Effector memory CD4-positive, alpha-beta T cell (primary cell): ENCODE measurements around the gene STIL.

ENCODE experiments used
- DNase-seq, 3 donors: peaks; one replicate each; pipeline ENCODE4 v3.0.0-alpha.2; 2020
- H3K27ac ChIP-seq: 2 replicates; pipeline ENCODE4 v1.7.0; 2013; ENCODE audit warnings: mild to moderate bottlenecking, low read length, moderate library complexity; ENCODE audit not compliant: insufficient read depth, poor library complexity, severe bottlenecking
- H3K27me3 ChIP-seq: replicated peaks from 2 replicates; pipeline ENCODE4 v1.7.0; 2013; ENCODE audit warnings: mild to moderate bottlenecking, low read length; ENCODE audit not compliant: insufficient read depth, control insufficient read depth, poor library complexity, severe bottlenecking
- H3K36me3 ChIP-seq: 2 replicates; pipeline ENCODE4 v1.7.0; 2013; ENCODE audit warnings: mild to moderate bottlenecking, low read length, moderate library complexity; ENCODE audit not compliant: control insufficient read depth, insufficient read depth
- H3K4me1 ChIP-seq: 2 replicates; pipeline ENCODE4 v1.7.0; 2013; ENCODE audit warnings: low read length, mild to moderate bottlenecking; ENCODE audit not compliant: control insufficient read depth, insufficient read depth, poor library complexity, severe bottlenecking
- H3K4me3 ChIP-seq: 2 replicates; pipeline ENCODE4 v1.7.0; 2013; ENCODE audit warnings: low read length, low read depth, mild to moderate bottlenecking; ENCODE audit not compliant: insufficient read depth, poor library complexity, severe bottlenecking
- H3K9me3 ChIP-seq: 2 replicates; pipeline ENCODE4 v1.7.0; 2013; ENCODE audit warnings: mild to moderate bottlenecking, low read length, moderate library complexity; ENCODE audit not compliant: control insufficient read depth

The STIL gene

GRCh38 chr1:47243910-47244309 is 70.0 kb downstream of the STIL start:
- Histone ChIP-seq H3K27ac (no peak overlapping the region), H3K36me3 (no peaks in the 10 kb centered on the region), H3K4me1 (peaks cover 8% of the 10 kb centered on the region), H3K9me3 (no peaks in the 10 kb centered on the region), H3K4me3 (no peak overlapping the region), H3K27me3 (no peaks in the 10 kb centered on the region)
- no peak for DNase-seq

DNA sequence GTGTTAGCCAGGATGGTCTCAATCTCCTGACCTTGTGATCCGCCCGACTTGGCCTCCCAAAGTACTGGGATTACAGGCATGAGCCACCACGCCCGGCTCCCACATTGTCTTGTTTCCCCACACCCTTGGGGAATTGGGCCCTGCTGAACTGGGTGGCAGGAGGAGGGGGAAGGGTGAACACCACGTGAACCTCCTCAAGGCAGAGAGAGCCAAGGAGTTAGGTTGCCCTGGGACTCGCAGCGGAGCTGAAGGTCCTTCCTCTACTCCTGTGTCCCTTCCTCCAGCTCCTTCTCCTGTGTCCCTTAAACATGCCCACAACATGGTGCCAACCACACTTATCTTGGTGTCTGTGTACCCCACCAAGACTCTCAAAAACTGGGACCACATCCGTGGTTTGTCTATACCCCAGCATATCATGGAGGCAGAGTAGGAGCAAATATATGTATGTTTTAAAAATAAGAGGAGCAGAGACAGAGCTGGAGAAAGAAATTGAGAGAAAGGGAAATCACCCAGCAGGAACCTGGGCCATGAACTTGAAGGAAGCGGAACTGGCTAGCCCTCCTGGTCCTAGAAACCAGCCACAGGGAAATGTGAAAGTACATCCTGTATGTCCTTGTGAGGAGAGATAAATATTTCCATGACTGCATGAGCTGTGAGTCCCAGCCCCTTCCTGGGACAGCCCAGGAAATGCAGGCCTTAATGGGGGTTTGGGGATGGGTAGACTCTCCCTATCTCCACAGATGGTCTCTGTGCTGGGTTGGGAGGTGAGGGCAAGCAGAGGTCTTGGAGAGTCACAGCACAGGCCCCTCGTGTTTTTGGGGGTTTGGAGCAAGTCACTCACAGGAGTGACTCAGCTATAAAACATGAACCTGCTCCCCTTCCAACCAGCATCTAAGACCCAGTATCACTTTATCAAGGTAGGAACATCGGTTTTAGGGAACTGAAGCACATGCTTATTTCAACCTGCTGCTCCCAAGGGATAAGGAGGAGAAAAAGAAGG is 72.5 kb downstream of the STIL start:
- Histone ChIP-seq H3K4me3 (no peak overlapping the region), H3K36me3 (no peaks in the 10 kb centered on the region), H3K27ac (no peak overlapping the region), H3K27me3 (no peaks in the 10 kb centered on the region), H3K9me3 (no peaks in the 10 kb centered on the region), H3K4me1 (peaks cover 9% of the 10 kb centered on the region)
- DNase-seq, result no peak

GRCh38 chr1:47238935-47239592 is 74.9 kb downstream of the STIL start:
- DNase-seq, result no peak
- Histone ChIP-seq H3K27me3 (peaks cover 3% of the 10 kb centered on the region), H3K27ac (no peak overlapping the region), H3K4me1 (peaks cover 9% of the 10 kb centered on the region), H3K36me3 (no peaks in the 10 kb centered on the region), H3K9me3 (no peaks in the 10 kb centered on the region), H3K4me3 (no peak overlapping the region)

- H3K27me3 ChIP-seq, result peaks cover 22% of the 10 kb centered on the region
- no peak overlapping the region for H3K27ac ChIP-seq
- no peaks in the 10 kb centered on the region for H3K36me3 ChIP-seq
- peaks cover 20% of the 10 kb centered on the region for H3K4me1 ChIP-seq
- no peak for DNase-seq
- no peaks in the 10 kb centered on the region for H3K9me3 ChIP-seq
- H3K4me3 ChIP-seq, result no peak overlapping the region
These were observed 78.1 kb downstream of the STIL start for GRCh38 chr1:47235806-47236205.

GRCh38 chr1:47235241-47235681 is 78.7 kb downstream of the STIL start:
- Histone ChIP-seq H3K9me3 (no peaks in the 10 kb centered on the region), H3K27me3 (peaks cover 28% of the 10 kb centered on the region), H3K36me3 (no peaks in the 10 kb centered on the region), H3K27ac (no peak overlapping the region), H3K4me3 (no peak overlapping the region), H3K4me1 (peaks cover 25% of the 10 kb centered on the region)
- no peak for DNase-seq

- H3K27ac ChIP-seq, result no peak overlapping the region
- H3K4me1 ChIP-seq, result peaks cover 22% of the 10 kb centered on the region
- no peaks in the 10 kb centered on the region for H3K36me3 ChIP-seq
- no peak for DNase-seq
- no peak overlapping the region for H3K4me3 ChIP-seq
- peaks cover 48% of the 10 kb centered on the region for H3K27me3 ChIP-seq
- H3K9me3 ChIP-seq, result no peaks in the 10 kb centered on the region
These were observed 80.8 kb downstream of the STIL start for GRCh38 chr1:47233186-47233585.

GRCh38 chr1:47232187-47232874 is 81.6 kb downstream of the STIL start, which contains the start of gene TAL1:
Gene TAL1, minus strand, starts transcription at chr1:47232225. Its CDS starts 6,337 bp downstream, at chr1:47225888.
- H3K4me3 ChIP-seq, result peak within 1 kb of the TSS; percentile 18
- H3K36me3 ChIP-seq, result no peaks in the 10 kb centered on the region
- peaks cover 56% of the 10 kb centered on the region for H3K27me3 ChIP-seq
- DNase-seq, result no peak
- no peak within 1 kb of the TSS for H3K27ac ChIP-seq
- H3K9me3 ChIP-seq, result no peaks in the 10 kb centered on the region
- H3K4me1 ChIP-seq, result peaks cover 22% of the 10 kb centered on the region

DNA sequence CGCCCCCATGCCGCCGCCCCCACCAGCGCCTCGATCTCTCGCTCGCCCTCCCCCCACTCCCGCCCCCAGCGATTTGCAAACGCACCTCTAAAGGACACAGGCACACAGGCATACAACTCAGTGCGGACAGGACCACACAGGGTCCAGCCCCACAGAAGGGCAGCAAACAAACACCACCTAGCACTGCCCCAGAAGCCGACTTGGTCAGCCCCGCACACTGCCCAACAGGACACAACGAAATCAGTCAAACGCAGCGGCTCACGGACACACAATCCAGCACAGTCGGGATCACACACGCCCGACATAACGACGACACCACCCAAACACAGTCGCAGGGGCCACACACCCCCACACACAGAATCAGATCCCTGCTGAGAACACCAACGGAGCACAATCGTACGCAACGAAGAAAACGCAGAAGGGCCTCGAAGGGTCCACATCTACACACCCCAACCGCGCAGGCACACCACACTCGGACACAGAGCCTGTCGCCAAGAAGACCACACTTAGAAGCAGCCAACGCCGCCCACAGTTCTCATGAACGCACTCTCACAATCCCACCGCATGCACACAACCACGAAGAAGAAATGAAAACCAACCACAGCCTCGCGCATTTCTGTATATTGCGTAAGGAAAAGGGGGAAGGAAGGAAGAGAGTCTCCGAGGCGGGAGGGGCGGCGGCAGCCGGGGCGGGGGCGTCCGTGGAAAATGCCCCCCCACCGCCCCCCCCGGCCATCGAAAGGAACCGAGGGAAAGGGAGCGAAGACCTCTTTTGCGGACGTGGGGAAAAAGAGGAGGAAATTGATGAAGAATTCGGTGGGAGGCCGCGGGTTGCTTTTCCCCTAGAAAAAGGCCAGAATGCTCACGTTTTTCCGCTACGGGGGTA is 82.4 kb downstream of the STIL start:
- Histone ChIP-seq H3K4me3 (peak overlapping the region; percentile 18), H3K27me3 (peaks cover 61% of the 10 kb centered on the region), H3K36me3 (no peaks in the 10 kb centered on the region), H3K9me3 (no peaks in the 10 kb centered on the region), H3K4me1 (peaks cover 22% of the 10 kb centered on the region), H3K27ac (no peak overlapping the region)
- no peak for DNase-seq

DNA sequence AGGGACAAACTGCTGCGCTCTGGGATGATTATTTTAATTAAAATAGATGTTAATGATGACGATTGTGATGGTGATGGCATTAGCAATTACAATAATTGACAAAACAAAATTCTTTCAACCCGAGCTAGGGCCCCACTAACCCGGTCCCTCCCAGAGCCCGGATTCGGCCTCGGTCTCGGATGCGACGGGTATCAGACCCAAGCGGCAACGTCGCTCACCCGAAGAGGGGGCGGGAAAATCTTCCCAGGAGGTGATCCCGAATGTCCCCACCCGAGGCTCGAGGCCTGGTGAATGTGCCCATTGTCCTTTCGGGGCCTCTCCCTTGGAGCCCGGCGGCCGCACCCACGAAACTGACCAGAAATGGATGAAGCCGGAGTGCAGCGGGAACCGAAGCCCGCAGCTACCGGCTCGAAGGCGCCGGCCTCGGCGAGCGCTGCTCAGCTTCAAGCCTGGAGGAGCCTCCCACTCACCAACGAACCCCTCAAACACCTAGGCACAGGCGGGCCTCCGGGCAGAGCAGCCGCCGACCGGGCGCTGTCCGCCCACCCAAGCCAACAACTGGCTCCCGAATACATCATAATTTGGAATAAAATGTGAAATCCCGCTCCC is 83.2 kb downstream of the STIL start:
- no peak for DNase-seq
- Histone ChIP-seq H3K9me3 (no peaks in the 10 kb centered on the region), H3K4me3 (peak overlapping the region; percentile 18), H3K27me3 (peaks cover 67% of the 10 kb centered on the region), H3K36me3 (no peaks in the 10 kb centered on the region), H3K27ac (no peak overlapping the region), H3K4me1 (peaks cover 22% of the 10 kb centered on the region)
